HL-60/S4 (cell line): ENCODE results near the gene CARD9.

Experiments
- in situ Hi-C: fragments of 300-500 bp; cut with MboI; formaldehyde crosslinking; loops from 2 replicates; pipeline ENCODE4 v1.14.3; 2022; ENCODE audit warnings: low sequenced_read_pairs

CARD9 gene

GRCh38 chr9:136351252-136351800 lies 22.1 kb downstream of the CARD9 start:
- in situ Hi-C loops: no loop called here

- in situ Hi-C loops: loop anchor here (25.0 kb wide), 1 partner anchor 288 kb away; no protein-coding TSS in a partner anchor
These were observed 23.9 kb downstream of the CARD9 start for GRCh38 chr9:136349546-136349945.

- in situ Hi-C loops: loop anchor here (25.0 kb wide), 1 partner anchor 289 kb away; no protein-coding TSS in a partner anchor
These were observed 24.8 kb downstream of the CARD9 start for GRCh38 chr9:136348691-136349090.

GRCh38 chr9:136347472-136348256 lies 25.8 kb downstream of the CARD9 start:
- in situ Hi-C loops: loop anchor here (25.0 kb wide), 1 partner anchor 290 kb away; no protein-coding TSS in a partner anchor

- in situ Hi-C loops: loop anchor here (25.0 kb wide), 1 partner anchor 290 kb away; no protein-coding TSS in a partner anchor
These were observed 26.5 kb downstream of the CARD9 start for GRCh38 chr9:136346927-136347465.

GRCh38 chr9:136346157-136346481 lies 27.4 kb downstream of the CARD9 start:
- in situ Hi-C loops: loop anchor here (25.0 kb wide), 1 partner anchor 291 kb away; no protein-coding TSS in a partner anchor

GRCh38 chr9:136345281-136346156 lies 27.9 kb downstream of the CARD9 start:
- in situ Hi-C loops: loop anchor here (25.0 kb wide), 1 partner anchor 292 kb away; no protein-coding TSS in a partner anchor

- in situ Hi-C loops: loop anchor here (25.0 kb wide), 1 partner anchor 293 kb away; no protein-coding TSS in a partner anchor
These were observed 28.8 kb downstream of the CARD9 start for GRCh38 chr9:136344544-136345280.

- in situ Hi-C loops: loop anchor here (25.0 kb wide), 1 partner anchor 293 kb away; no protein-coding TSS in a partner anchor
These were observed 29.6 kb downstream of the CARD9 start for GRCh38 chr9:136343884-136344269.

GRCh38 chr9:136343121-136343883 lies 30.2 kb downstream of the CARD9 start:
- in situ Hi-C loops: loop anchor here (25.0 kb wide), 1 partner anchor 294 kb away; no protein-coding TSS in a partner anchor

- in situ Hi-C loops: loop anchor here (25.0 kb wide), 1 partner anchor 295 kb away; no protein-coding TSS in a partner anchor
These were observed 31.0 kb downstream of the CARD9 start for GRCh38 chr9:136342181-136343120.

- in situ Hi-C loops: loop anchor here (25.0 kb wide), 1 partner anchor 296 kb away; no protein-coding TSS in a partner anchor
These were observed 31.7 kb downstream of the CARD9 start for GRCh38 chr9:136341769-136342168.

- in situ Hi-C loops: loop anchor here (25.0 kb wide), 1 partner anchor 296 kb away; no protein-coding TSS in a partner anchor
These were observed 32.3 kb downstream of the CARD9 start for GRCh38 chr9:136341042-136341655.

- in situ Hi-C loops: loop anchor here (25.0 kb wide), 1 partner anchor 297 kb away; no protein-coding TSS in a partner anchor
These were observed 33.0 kb downstream of the CARD9 start for GRCh38 chr9:136340356-136341041.

- in situ Hi-C loops: loop anchor here (5.0 to 25.0 kb wide), 2 partner anchors 67 to 297 kb away; no protein-coding TSS in a partner anchor
These were observed 33.5 kb downstream of the CARD9 start for GRCh38 chr9:136339958-136340310.

- in situ Hi-C loops: loop anchor here (5.0 to 25.0 kb wide), 2 partner anchors 68 to 298 kb away; no protein-coding TSS in a partner anchor
These were observed 34.1 kb downstream of the CARD9 start for GRCh38 chr9:136339173-136339957.
